GM23248 (cell line): Measurements from ENCODE around the gene POLR2M.

ENCODE experiments used
- EZH2 ChIP-seq: fragments of 200-600 bp; sonication (generic); IDR thresholded peaks from 2 replicates; pipeline ENCODE4 v1.6.1; 2018; ENCODE audit warnings: antibody characterized with exemption, mild to moderate bottlenecking; ENCODE audit not compliant: insufficient read depth, poor library complexity, severe bottlenecking
- EZH2phosphoT487 ChIP-seq: fragments of 200-600 bp; sonication (generic); IDR thresholded peaks from 2 replicates; pipeline ENCODE4 v1.6.1; 2018; ENCODE audit warnings: antibody characterized with exemption, moderate library complexity, mild to moderate bottlenecking, low read depth; ENCODE audit not compliant: insufficient read depth

DNA sequence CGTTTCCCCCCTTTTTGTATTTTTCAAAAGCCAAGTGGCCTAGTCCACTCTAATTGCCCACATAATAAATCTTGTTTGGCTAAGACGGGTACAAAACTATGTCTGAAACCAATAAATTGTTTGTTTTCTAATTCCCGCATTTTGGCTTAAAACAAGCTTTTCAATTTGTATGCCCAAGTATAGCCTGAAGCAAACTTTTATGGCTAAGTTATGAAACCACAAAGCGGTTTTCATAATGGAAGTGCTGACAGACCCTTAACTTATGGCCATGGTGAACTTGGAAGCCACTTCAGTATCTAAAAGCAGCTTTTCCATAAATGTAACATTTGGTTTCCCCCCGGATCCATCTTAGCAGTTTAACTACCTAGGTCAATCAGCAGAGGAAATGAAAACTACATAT, 29.9 kb upstream of the POLR2M start:
- TF ChIP-seq EZH2phosphoT487 (no peak), EZH2 (no peak)
